Colonic mucosa (tissue), 4 donors: Measurements from ENCODE around the gene PTPRN2. TPM values are rescaled to one million over a fixed set of nuclear protein-coding genes. Genes with fewer than 3 reads are reported as not detected.

Experiments
- DNase-seq: peaks from one replicate; pipeline ENCODE4 v3.0.0-alpha.2; 2020
- H3K27ac ChIP-seq: fragments of 200-600 bp; one replicate; pipeline ENCODE4 v1.8.0; 2021
- H3K27me3 ChIP-seq: fragments of 200-600 bp; one replicate; pipeline ENCODE4 v1.8.0; 2021
- H3K36me3 ChIP-seq: fragments of 200-600 bp; one replicate; pipeline ENCODE4 v1.8.0; 2021
- H3K4me1 ChIP-seq: fragments of 200-600 bp; one replicate; pipeline ENCODE4 v1.8.0; 2021; ENCODE audit warnings: mild to moderate bottlenecking
- H3K4me3 ChIP-seq: fragments of 200-600 bp; one replicate; pipeline ENCODE4 v1.8.0; 2021
- H3K9ac ChIP-seq, 2 donors: one replicate each; pipeline ENCODE4 v1.7.0; 2013; ENCODE audit warnings: control low read depth in 2 of 2, low read depth in 2 of 2, low read length in 2 of 2
- H3K9me3 ChIP-seq: fragments of 200-600 bp; one replicate; pipeline ENCODE4 v1.8.0; 2021
- CTCF ChIP-seq: fragments of 200-600 bp; IDR thresholded peaks from one replicate; pipeline ENCODE4 v1.8.0; 2022; ENCODE audit warnings: antibody characterized with exemption, mild to moderate bottlenecking
- intact Hi-C: fragments of 100-400 bp; cut with DNase I; formaldehyde crosslinking; loops from one replicate; pipeline ENCODE4 v1.14.1; 2022
- total RNA-seq, 2 donors: library from RNA; stranded (reverse); fragmentation: NEBNext Ultra II Directional in 1 of 2; extraction: Animal tissue kit (Norgen Biotek cat#: 25700) in 1 of 2; gene quantifications; one replicate each; pipeline ENCODE4 v1.2.1, GENCODE V29; 2021
- donor health status: healthy.
- donor health status: DM: no; HTN: no; CAD: no.
- donor health status: DM: no; HTN: no; CAD: no.

PTPRN2 gene
- total RNA-seq, 2 donors from 2014 or later: 14.7 to 21.6 TPM

- Histone ChIP-seq H3K9ac (no peak overlapping the region), H3K9me3 (no peaks in the 10 kb centered on the region), H3K4me3 (no peak overlapping the region), H3K27ac (no peak overlapping the region), H3K36me3 (no peaks in the 10 kb centered on the region), H3K27me3 (no peaks in the 10 kb centered on the region), H3K4me1 (no peaks in the 10 kb centered on the region)
- DNase-seq: no peak
- intact Hi-C loops: no loop called here
- TF ChIP-seq CTCF: no peak
These were observed 759.4 kb downstream of the PTPRN2 start for GRCh38 chr7:157828190-157828589.

GRCh38 chr7:157827863-157828160 is 759.8 kb downstream of the PTPRN2 start:
- no peaks in the 10 kb centered on the region for H3K36me3 ChIP-seq
- H3K9me3 ChIP-seq: no peaks in the 10 kb centered on the region
- DNase-seq: no peak
- no peak overlapping the region for H3K9ac ChIP-seq
- intact Hi-C loops: no loop called here
- TF ChIP-seq CTCF: no peak
- no peak overlapping the region for H3K27ac ChIP-seq
- H3K4me3 ChIP-seq: no peak overlapping the region
- no peaks in the 10 kb centered on the region for H3K27me3 ChIP-seq
- H3K4me1 ChIP-seq: no peaks in the 10 kb centered on the region

- no peaks in the 10 kb centered on the region for H3K9me3 ChIP-seq
- no peak for DNase-seq
- intact Hi-C loops: no loop called here
These were observed 760.4 kb downstream of the PTPRN2 start for GRCh38 chr7:157827045-157827862.

GRCh38 chr7:157826566-157826965 is 761.1 kb downstream of the PTPRN2 start:
- DNase-seq: no peak
- Histone ChIP-seq H3K27ac (no peak overlapping the region), H3K9ac (no peak overlapping the region), H3K27me3 (no peaks in the 10 kb centered on the region), H3K4me3 (no peak overlapping the region), H3K4me1 (no peaks in the 10 kb centered on the region), H3K36me3 (no peaks in the 10 kb centered on the region), H3K9me3 (no peaks in the 10 kb centered on the region)
- intact Hi-C loops: no loop called here
- no peak for TF ChIP-seq CTCF

More at GRCh38 chr7:157827045-157827862, 760.4 kb downstream of the PTPRN2 start:
- H3K9ac ChIP-seq: no peak overlapping the region
- H3K27ac ChIP-seq: no peak overlapping the region
- no peak overlapping the region for H3K4me3 ChIP-seq
- H3K4me1 ChIP-seq: no peaks in the 10 kb centered on the region
- no peak for TF ChIP-seq CTCF
- H3K27me3 ChIP-seq: no peaks in the 10 kb centered on the region
- no peaks in the 10 kb centered on the region for H3K36me3 ChIP-seq

GRCh38 chr7:157825325-157825724 is 762.3 kb downstream of the PTPRN2 start:
- no peaks in the 10 kb centered on the region for H3K9me3 ChIP-seq
- intact Hi-C loops: no loop called here
- no peaks in the 10 kb centered on the region for H3K36me3 ChIP-seq
- H3K27me3 ChIP-seq: no peaks in the 10 kb centered on the region
- no peak for DNase-seq
- H3K4me3 ChIP-seq: no peak overlapping the region
- TF ChIP-seq CTCF: no peak
- no peak overlapping the region for H3K9ac ChIP-seq
- no peaks in the 10 kb centered on the region for H3K4me1 ChIP-seq
- no peak overlapping the region for H3K27ac ChIP-seq
